Osteoblast (primary cell): ENCODE measurements around the gene PIP5K1C. TPM values are rescaled to one million over a fixed set of nuclear protein-coding genes. Genes with fewer than 3 reads are reported as not detected.
A peak's percentile ranks its signal among the peaks of the same experiment; 100 is the strongest.

Experiments
- DNase-seq: peaks from one replicate; pipeline ENCODE4 v3.0.0; 2011; ENCODE audit warnings: low spot score, mixed read lengths; ENCODE audit not compliant: insufficient read length; ENCODE audit errors: missing footprints
- H2AFZ ChIP-seq: 2 replicates; pipeline ENCODE4 v1.6.0; 2011; ENCODE audit warnings: mild to moderate bottlenecking, low read length
- H3K27ac ChIP-seq: 2 replicates; pipeline ENCODE4 v1.5.1; 2011; ENCODE audit warnings: mild to moderate bottlenecking, low read depth, low read length, moderate library complexity
- H3K27me3 ChIP-seq: 2 replicates; pipeline ENCODE4 v1.6.0; 2012; ENCODE audit warnings: mild to moderate bottlenecking, control low read depth, inconsistent platforms, low read length, moderate library complexity; ENCODE audit not compliant: insufficient read depth
- H3K36me3 ChIP-seq: 2 replicates; pipeline ENCODE4 v1.5.1; 2011; ENCODE audit warnings: mild to moderate bottlenecking, low read length, control low read depth, moderate library complexity; ENCODE audit not compliant: insufficient read depth
- H3K4me1 ChIP-seq: 2 replicates; pipeline ENCODE4 v1.5.1; 2011; ENCODE audit warnings: mild to moderate bottlenecking, low read length, control low read depth, moderate library complexity; ENCODE audit not compliant: insufficient read depth
- H3K4me2 ChIP-seq: 2 replicates; pipeline ENCODE4 v1.6.0; 2011; ENCODE audit warnings: mild to moderate bottlenecking, low read length; ENCODE audit not compliant: insufficient read depth
- H3K4me3 ChIP-seq: fragments of 200-600 bp; sonication (generic); 3 replicates; pipeline ENCODE4 v1.5.1; 2012; ENCODE audit warnings: mild to moderate bottlenecking, low read length, inconsistent platforms; ENCODE audit not compliant: insufficient read depth
- H3K79me2 ChIP-seq: 2 replicates; pipeline ENCODE4 v1.6.0; 2012; ENCODE audit warnings: mild to moderate bottlenecking, low read length, control low read depth, inconsistent platforms; ENCODE audit not compliant: insufficient read depth
- H3K9me3 ChIP-seq: 2 replicates; pipeline ENCODE4 v1.5.1; 2011; ENCODE audit warnings: low read depth, low read length, control low read depth
- H4K20me1 ChIP-seq: 2 replicates; pipeline ENCODE4 v1.6.0; 2012; ENCODE audit warnings: mild to moderate bottlenecking, low read length, control low read depth; ENCODE audit not compliant: insufficient read depth
- total RNA-seq: library from RNA; depleted of rRNA; stranded (reverse); fragments of >200 nt; gene quantifications from 2 replicates; pipeline ENCODE4 v1.2.3, GENCODE V29; 2012
- TF ChIP-seq, protein P1 (sequence below): IDR thresholded peaks from 2 replicates; pipeline ENCODE4 v1.5.1; 2011; ENCODE audit warnings: mild to moderate bottlenecking, low read depth, low read length, moderate library complexity; ENCODE audit errors: extremely low read depth

The PIP5K1C gene
- total RNA-seq, 1 donor: 30.4 TPM

GRCh38 chr19:3736106-3736724 lies 35.9 kb upstream of the PIP5K1C start:
- H3K9me3 ChIP-seq: no peaks in the 10 kb centered on the region
- no peaks in the 10 kb centered on the region for H4K20me1 ChIP-seq
- no peaks in the 10 kb centered on the region for H3K36me3 ChIP-seq
- H3K79me2 ChIP-seq: no peaks in the 10 kb centered on the region
- TF ChIP-seq, protein P1, sequence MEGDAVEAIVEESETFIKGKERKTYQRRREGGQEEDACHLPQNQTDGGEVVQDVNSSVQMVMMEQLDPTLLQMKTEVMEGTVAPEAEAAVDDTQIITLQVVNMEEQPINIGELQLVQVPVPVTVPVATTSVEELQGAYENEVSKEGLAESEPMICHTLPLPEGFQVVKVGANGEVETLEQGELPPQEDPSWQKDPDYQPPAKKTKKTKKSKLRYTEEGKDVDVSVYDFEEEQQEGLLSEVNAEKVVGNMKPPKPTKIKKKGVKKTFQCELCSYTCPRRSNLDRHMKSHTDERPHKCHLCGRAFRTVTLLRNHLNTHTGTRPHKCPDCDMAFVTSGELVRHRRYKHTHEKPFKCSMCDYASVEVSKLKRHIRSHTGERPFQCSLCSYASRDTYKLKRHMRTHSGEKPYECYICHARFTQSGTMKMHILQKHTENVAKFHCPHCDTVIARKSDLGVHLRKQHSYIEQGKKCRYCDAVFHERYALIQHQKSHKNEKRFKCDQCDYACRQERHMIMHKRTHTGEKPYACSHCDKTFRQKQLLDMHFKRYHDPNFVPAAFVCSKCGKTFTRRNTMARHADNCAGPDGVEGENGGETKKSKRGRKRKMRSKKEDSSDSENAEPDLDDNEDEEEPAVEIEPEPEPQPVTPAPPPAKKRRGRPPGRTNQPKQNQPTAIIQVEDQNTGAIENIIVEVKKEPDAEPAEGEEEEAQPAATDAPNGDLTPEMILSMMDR: no peak
- H3K4me1 ChIP-seq: no peaks in the 10 kb centered on the region
- no peaks in the 10 kb centered on the region for H3K27me3 ChIP-seq
- no peak overlapping the region for H3K27ac ChIP-seq
- DNase-seq: peak; percentile 77
- no peak overlapping the region for H2AFZ ChIP-seq
- no peak overlapping the region for H3K4me2 ChIP-seq
- no peak overlapping the region for H3K4me3 ChIP-seq

GRCh38 chr19:3734310-3734600 lies 34.0 kb upstream of the PIP5K1C start:
- TF ChIP-seq, protein P1: no peak

DNA sequence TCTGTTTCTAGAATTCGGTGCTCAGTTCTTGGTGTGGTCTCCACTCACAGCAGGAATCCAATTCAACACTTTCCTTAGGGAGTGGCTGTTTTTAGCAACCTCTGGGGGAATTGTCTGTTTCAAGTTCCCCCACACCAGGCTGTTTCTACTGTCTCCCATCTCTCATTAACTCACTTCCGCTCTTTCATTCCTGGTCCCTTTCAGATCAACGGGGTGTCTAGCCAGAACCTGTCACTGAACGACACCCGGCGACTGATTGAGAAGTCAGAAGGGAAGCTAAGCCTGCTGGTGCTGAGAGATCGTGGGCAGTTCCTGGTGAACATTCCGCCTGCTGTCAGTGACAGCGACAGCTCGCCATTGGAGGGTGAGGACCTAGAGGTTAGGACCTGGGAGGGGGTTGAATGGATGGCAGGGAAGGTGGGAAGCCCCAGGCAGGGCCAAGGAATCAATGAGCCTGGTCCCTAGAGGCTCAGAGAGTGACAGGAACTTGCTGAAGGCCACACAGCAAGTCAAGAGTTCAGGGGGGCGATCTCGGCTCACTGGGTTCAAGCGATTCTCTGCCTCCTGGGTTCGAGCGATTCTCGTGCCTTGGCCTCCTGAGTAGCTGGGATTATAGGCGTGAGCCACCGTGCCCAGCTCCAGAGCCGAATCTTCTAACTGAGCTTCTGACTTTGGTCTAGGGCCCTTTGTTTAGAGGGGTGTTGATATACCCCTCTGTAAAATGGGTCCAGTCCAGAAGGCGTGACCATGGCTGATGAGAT lies 33.5 kb upstream of the PIP5K1C start:
- Histone ChIP-seq H3K4me2 (no peak overlapping the region), H3K27me3 (no peaks in the 10 kb centered on the region), H3K9me3 (no peaks in the 10 kb centered on the region), H2AFZ (no peak overlapping the region), H3K27ac (no peak overlapping the region), H3K79me2 (no peaks in the 10 kb centered on the region), H3K36me3 (no peaks in the 10 kb centered on the region), H4K20me1 (no peaks in the 10 kb centered on the region), H3K4me1 (no peaks in the 10 kb centered on the region), H3K4me3 (no peak overlapping the region)
- TF ChIP-seq, protein P1: no peak
- DNase-seq: peak; percentile 59

More at GRCh38 chr19:3734310-3734600, 34.0 kb upstream of the PIP5K1C start:
- Histone ChIP-seq H3K36me3 (no peaks in the 10 kb centered on the region), H3K9me3 (no peaks in the 10 kb centered on the region), H3K27me3 (no peaks in the 10 kb centered on the region), H3K4me1 (no peaks in the 10 kb centered on the region), H3K4me3 (no peak overlapping the region), H4K20me1 (no peaks in the 10 kb centered on the region), H3K27ac (no peak overlapping the region), H3K4me2 (no peak overlapping the region), H2AFZ (no peak overlapping the region), H3K79me2 (no peaks in the 10 kb centered on the region)
- DNase-seq: peak; percentile 39

DNA sequence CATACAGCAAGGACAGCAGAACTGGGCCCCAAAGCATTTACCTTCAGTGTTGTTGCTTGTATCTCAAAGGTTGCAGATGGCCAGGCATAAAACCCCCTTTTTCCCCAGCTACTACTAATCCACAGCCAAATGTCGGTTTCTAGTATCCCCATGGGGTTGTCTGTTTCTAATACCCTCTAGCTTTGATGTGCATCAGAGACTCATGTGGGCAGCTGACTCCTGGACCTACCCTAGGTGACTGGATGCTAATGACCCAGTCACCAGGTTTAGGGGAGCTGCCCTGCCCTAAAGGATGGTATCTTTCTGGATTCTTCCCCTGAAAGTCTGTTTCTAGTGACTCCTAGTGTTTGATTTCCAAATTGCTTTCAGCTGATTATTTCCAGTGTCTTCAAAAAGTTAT lies 31.8 kb upstream of the PIP5K1C start:
- no peaks in the 10 kb centered on the region for H3K27me3 ChIP-seq
- TF ChIP-seq, protein P1: no peak
- no peaks in the 10 kb centered on the region for H3K36me3 ChIP-seq
- peak; percentile 68 for DNase-seq
- H3K79me2 ChIP-seq: no peaks in the 10 kb centered on the region
- no peak overlapping the region for H3K4me3 ChIP-seq
- no peaks in the 10 kb centered on the region for H4K20me1 ChIP-seq
- H3K4me1 ChIP-seq: no peaks in the 10 kb centered on the region
- H3K9me3 ChIP-seq: no peaks in the 10 kb centered on the region
- H3K4me2 ChIP-seq: no peak overlapping the region
- H2AFZ ChIP-seq: no peak overlapping the region
- no peak overlapping the region for H3K27ac ChIP-seq
